Thyroid gland (tissue), 4 donors: ENCODE measurements around the gene ZNF555. TPM values are rescaled to one million over a fixed set of nuclear protein-coding genes. Genes with fewer than 3 reads are reported as not detected.

Source experiments
- DNase-seq, 2 donors: peaks; one replicate each; pipeline ENCODE4 v3.0.0-alpha.2; 2019
- H3K27ac ChIP-seq, 3 donors: fragments of 200-600 bp; sonication (generic); 1 replicate in 2 of 3; 2 replicates in 1 of 3; pipeline ENCODE4 v1.5.1; 2016 to 2019; ENCODE audit warnings: mild to moderate bottlenecking in 1 of 3, moderate library complexity in 1 of 3
- H3K27me3 ChIP-seq: fragments of 200-600 bp; sonication (generic); one replicate; pipeline ENCODE4 v1.5.1; 2019
- H3K36me3 ChIP-seq, 2 donors: fragments of 200-600 bp; sonication (generic); one replicate each; pipeline ENCODE4 v1.5.1; 2016 to 2019
- H3K4me1 ChIP-seq, 2 donors: fragments of 200-600 bp; sonication (generic); one replicate each; pipeline ENCODE4 v1.5.1; 2017 to 2019
- H3K4me3 ChIP-seq, 3 donors: fragments of 200-600 bp; sonication (generic); replicated peaks in 1 of 3; 1 replicate in 2 of 3; 2 replicates in 1 of 3; pipeline ENCODE4 v1.5.1; 2016; ENCODE audit warnings: mild to moderate bottlenecking in 1 of 3
- H3K9me3 ChIP-seq: fragments of 200-600 bp; sonication (generic); one replicate; pipeline ENCODE4 v1.5.1; 2017
- CTCF ChIP-seq, 6 experiments: fragments of 200-600 bp in 3 of 6; fragments of 450-650 bp in 3 of 6; sonication (generic) in 3 of 6; IDR thresholded peaks; one replicate each; pipeline ENCODE4 v1.5.1; 2016 to 2019; ENCODE audit warnings: antibody characterized with exemption in 6 of 6, mild to moderate bottlenecking in 2 of 6, inconsistent platforms in 1 of 6, moderate library complexity in 1 of 6
- POLR2A ChIP-seq, 2 donors: fragments of 450-650 bp; IDR thresholded peaks; one replicate each; pipeline ENCODE4 v1.6.1; 2017; ENCODE audit warnings: antibody characterized with exemption in 2 of 2, mild to moderate bottlenecking in 2 of 2, moderate library complexity in 1 of 2
- WGBS, 2 donors: methylation state at CpG; one replicate each; pipeline ENCODE4 v1.1.5; 2017; 5-methylcytosine and 5-hydroxymethylcytosine counted together
- intact Hi-C: fragments of 100-400 bp; cut with DNase I; formaldehyde crosslinking; loops from one replicate; pipeline ENCODE4 v1.15.1; 2023
- total RNA-seq, 4 donors: library from RNA; depleted of rRNA; stranded (reverse); fragments of >200 nt; gene quantifications; one replicate each; pipeline ENCODE4 v1.2.3, GENCODE V29; 2016

ZNF555 gene
- total RNA-seq, 4 donors from 2014 or later: 8.7 to 10.2 (median 9.5) TPM

GRCh38 chr19:2795827-2796658 lies 45.2 kb upstream of the ZNF555 start:
- H3K27me3 ChIP-seq: no peaks in the 10 kb centered on the region
- 96 to 97% methylated on average over 24 to 27 of the region's 27 CpGs for WGBS, 2 donors
- no peak for TF ChIP-seq CTCF (IDR thresholded peaks at IDR 0.05)
- TF ChIP-seq POLR2A (IDR thresholded peaks at IDR 0.05): no peak
- H3K36me3 ChIP-seq: peaks cover 7 to 20% of the 10 kb centered on the region in 2 donors
- no peak overlapping the region for H3K27ac ChIP-seq
- intact Hi-C loops: no loop called here
- no peaks in the 10 kb centered on the region for H3K9me3 ChIP-seq
- no peak for DNase-seq
- peaks cover 13 to 31% of the 10 kb centered on the region in 2 donors for H3K4me1 ChIP-seq
- H3K4me3 ChIP-seq: no peak overlapping the region

- H3K4me3 ChIP-seq: no peak overlapping the region
- H3K4me1 ChIP-seq: peaks cover 7 to 25% of the 10 kb centered on the region in 2 donors
- TF ChIP-seq POLR2A (IDR thresholded peaks at IDR 0.05): no peak
- no peak for TF ChIP-seq CTCF (IDR thresholded peaks at IDR 0.05)
- no peak overlapping the region for H3K27ac ChIP-seq
- no peaks in the 10 kb centered on the region for H3K9me3 ChIP-seq
- intact Hi-C loops: no loop called here
- no peak for DNase-seq
- H3K36me3 ChIP-seq: peaks cover 8 to 20% of the 10 kb centered on the region in 2 donors
- 90 to 94% methylated on average over 10 to 19 of the region's 23 CpGs for WGBS, 2 donors
- no peaks in the 10 kb centered on the region for H3K27me3 ChIP-seq
These were observed 44.5 kb upstream of the ZNF555 start for GRCh38 chr19:2796659-2797266.

GRCh38 chr19:2797280-2797679 lies 44.0 kb upstream of the ZNF555 start:
- H3K27me3 ChIP-seq: no peaks in the 10 kb centered on the region
- H3K27ac ChIP-seq: no peak overlapping the region
- WGBS, 2 donors: 94 to 98% methylated on average over 7 to 15 of the region's 15 CpGs
- intact Hi-C loops: no loop called here
- no peak overlapping the region for H3K4me3 ChIP-seq
- H3K4me1 ChIP-seq: peaks cover 7 to 20% of the 10 kb centered on the region in 2 donors
- H3K9me3 ChIP-seq: no peaks in the 10 kb centered on the region
- DNase-seq: no peak
- TF ChIP-seq POLR2A (IDR thresholded peaks at IDR 0.05): no peak
- TF ChIP-seq CTCF (IDR thresholded peaks at IDR 0.05): no peak
- H3K36me3 ChIP-seq: peaks cover 8 to 20% of the 10 kb centered on the region in 2 donors

GRCh38 chr19:2798158-2798685 lies 43.1 kb upstream of the ZNF555 start:
- no peak overlapping the region for H3K27ac ChIP-seq
- DNase-seq: no peak
- H3K36me3 ChIP-seq: peaks cover 8 to 20% of the 10 kb centered on the region in 2 donors
- peaks cover 4 to 11% of the 10 kb centered on the region in 2 donors for H3K4me1 ChIP-seq
- intact Hi-C loops: no loop called here
- H3K4me3 ChIP-seq: no peak overlapping the region
- TF ChIP-seq CTCF (IDR thresholded peaks at IDR 0.05) (no peak), POLR2A (IDR thresholded peaks at IDR 0.05) (no peak)
- WGBS, 2 donors: 95 to 96% methylated on average over 15 to 16 of the region's 16 CpGs
- no peaks in the 10 kb centered on the region for H3K9me3 ChIP-seq
- H3K27me3 ChIP-seq: no peaks in the 10 kb centered on the region

GRCh38 chr19:2798733-2799132 lies 42.5 kb upstream of the ZNF555 start:
- intact Hi-C loops: no loop called here
- Histone ChIP-seq H3K27ac (no peak overlapping the region), H3K4me3 (no peak overlapping the region), H3K36me3 (peaks cover 8 to 20% of the 10 kb centered on the region in 2 donors), H3K4me1 (peaks cover 0 to 7% of the 10 kb centered on the region in 2 donors), H3K9me3 (no peaks in the 10 kb centered on the region), H3K27me3 (no peaks in the 10 kb centered on the region)
- no peak for DNase-seq
- WGBS, 2 donors: 93 to 94% methylated on average over 7 of the region's 7 CpGs
- TF ChIP-seq POLR2A (IDR thresholded peaks at IDR 0.05) (no peak), CTCF (IDR thresholded peaks at IDR 0.05) (no peak)
